Loucy (cell line): ENCODE results near the gene HERC3.

Experiments used
- H2AFZ ChIP-seq: fragments of 200-600 bp; sonication (generic); 2 replicates; pipeline ENCODE4 v1.6.0; 2016; ENCODE audit warnings: antibody characterized with exemption, mild to moderate bottlenecking, low read length, moderate library complexity
- H3F3A ChIP-seq: fragments of 200-600 bp; 2 replicates; pipeline ENCODE4 v1.6.0; 2016; ENCODE audit warnings: antibody characterized with exemption, low read depth, mild to moderate bottlenecking
- H3K27me3 ChIP-seq: fragments of 200-600 bp; sonication (generic); 2 replicates; pipeline ENCODE4 v1.6.1; 2014; ENCODE audit warnings: low read length, mild to moderate bottlenecking; ENCODE audit not compliant: insufficient read depth, poor library complexity, severe bottlenecking
- H3K36me3 ChIP-seq: fragments of 200-600 bp; sonication (generic); 2 replicates; pipeline ENCODE4 v1.6.1; 2016; ENCODE audit warnings: low read length; ENCODE audit not compliant: insufficient read depth
- H3K4me1 ChIP-seq: fragments of 200-600 bp; sonication (generic); 2 replicates; pipeline ENCODE4 v1.5.1; 2014; ENCODE audit warnings: low read length, mild to moderate bottlenecking; ENCODE audit not compliant: insufficient read depth, poor library complexity, severe bottlenecking
- H3K4me2 ChIP-seq: fragments of 200-600 bp; sonication (generic); 2 replicates; pipeline ENCODE4 v1.6.0; 2014; ENCODE audit warnings: antibody characterized with exemption, low read length, low read depth, mild to moderate bottlenecking; ENCODE audit not compliant: poor library complexity, severe bottlenecking
- H3K4me3 ChIP-seq: fragments of 200-600 bp; sonication (generic); 2 replicates; pipeline ENCODE4 v1.5.1; 2014; ENCODE audit warnings: low read length, mild to moderate bottlenecking, mixed read lengths; ENCODE audit not compliant: poor library complexity, severe bottlenecking
- H3K79me2 ChIP-seq: fragments of 200-600 bp; sonication (generic); 2 replicates; pipeline ENCODE4 v1.6.1; 2014; ENCODE audit warnings: low read length; ENCODE audit not compliant: insufficient read depth
- H3K9ac ChIP-seq: fragments of 200-600 bp; sonication (generic); 2 replicates; pipeline ENCODE4 v1.6.0; 2014; ENCODE audit warnings: mild to moderate bottlenecking, low read depth, low read length, moderate library complexity; ENCODE audit not compliant: poor library complexity, severe bottlenecking
- H3K9me2 ChIP-seq: fragments of 200-600 bp; sonication (generic); replicated peaks from 2 replicates; pipeline ENCODE4 v1.6.1; 2016; ENCODE audit warnings: low read depth, low read length, mixed read lengths
- H3K9me3 ChIP-seq: fragments of 200-600 bp; sonication (generic); 2 replicates; pipeline ENCODE4 v1.6.1; 2014; ENCODE audit warnings: mild to moderate bottlenecking, antibody characterized with exemption, low read length, low read depth; ENCODE audit not compliant: insufficient read depth
- H4K20me1 ChIP-seq: fragments of 200-600 bp; sonication (generic); 2 replicates; pipeline ENCODE4 v1.6.0; 2014; ENCODE audit warnings: antibody characterized with exemption, low read length, mild to moderate bottlenecking; ENCODE audit not compliant: insufficient read depth, poor library complexity, severe bottlenecking
- CTCF ChIP-seq: fragments of 200-600 bp; sonication (generic); conservative IDR thresholded peaks from 2 replicates; pipeline ENCODE4 v1.5.1; 2014; ENCODE audit warnings: mild to moderate bottlenecking, antibody characterized with exemption, low read length
- EZH2phosphoT487 ChIP-seq: fragments of 200-600 bp; IDR thresholded peaks from 2 replicates; pipeline ENCODE4 v1.6.1; 2018; ENCODE audit warnings: antibody characterized with exemption, mild to moderate bottlenecking, moderate library complexity, borderline replicate concordance

HERC3 gene

GRCh38 chr4:88592600-88593448 is 544 bp downstream of the HERC3 start:
- no peak for TF ChIP-seq EZH2phosphoT487
- TF ChIP-seq CTCF: no peak
- Histone ChIP-seq H3K4me3 (peak overlapping the region; percentile 84), H3K9ac (peak overlapping the region; percentile 81), H4K20me1 (no peaks in the 10 kb centered on the region), H2AFZ (peak overlapping the region; percentile 98), H3K36me3 (no peaks in the 10 kb centered on the region), H3K4me1 (peaks cover 26% of the 10 kb centered on the region), H3K27me3 (peaks cover 6% of the 10 kb centered on the region), H3K4me2 (peak overlapping the region; percentile 93), H3K9me2 (no peaks in the 10 kb centered on the region), H3F3A (no peaks in the 10 kb centered on the region), H3K79me2 (peaks cover 16% of the 10 kb centered on the region; the same call in 1 of the 2 replicates), H3K9me3 (no peaks in the 10 kb centered on the region)

- H4K20me1 ChIP-seq: peaks cover 12% of the 10 kb centered on the region
- no peak overlapping the region for H3K4me3 ChIP-seq
- H3K36me3 ChIP-seq: no peaks in the 10 kb centered on the region
- H3K9me2 ChIP-seq: no peaks in the 10 kb centered on the region
- H3K27me3 ChIP-seq: no peaks in the 10 kb centered on the region
- H3K79me2 ChIP-seq: peaks cover 15% of the 10 kb centered on the region; the same call in 1 of the 2 replicates
- H3K9ac ChIP-seq: no peak overlapping the region
- H3F3A ChIP-seq: peaks cover 4% of the 10 kb centered on the region; the same call in 1 of the 2 replicates
- H2AFZ ChIP-seq: no peak overlapping the region
- no peaks in the 10 kb centered on the region for H3K9me3 ChIP-seq
- H3K4me1 ChIP-seq: peaks cover 55% of the 10 kb centered on the region
- peak overlapping the region; percentile 38 for H3K4me2 ChIP-seq
- TF ChIP-seq CTCF (no peak), EZH2phosphoT487 (no peak)
Observed at GRCh38 chr4:88597970-88598660, 5.8 kb downstream of the HERC3 start.

- no peak for TF ChIP-seq EZH2phosphoT487
- no peak for TF ChIP-seq CTCF
- Histone ChIP-seq H3K9me3 (no peaks in the 10 kb centered on the region), H3K9me2 (no peaks in the 10 kb centered on the region), H3K36me3 (peaks cover 1% of the 10 kb centered on the region; the same call in 1 of the 2 replicates), H3K4me3 (peak overlapping the region; percentile 37), H3K4me1 (peaks cover 45% of the 10 kb centered on the region), H3K4me2 (peak overlapping the region; percentile 60), H2AFZ (no peak overlapping the region), H3K27me3 (no peaks in the 10 kb centered on the region), H3K79me2 (peaks cover 8% of the 10 kb centered on the region; the same call in 1 of the 2 replicates), H3F3A (peaks cover 4% of the 10 kb centered on the region; the same call in 1 of the 2 replicates), H4K20me1 (peaks cover 12% of the 10 kb centered on the region), H3K9ac (no peak overlapping the region)
Observed at GRCh38 chr4:88599298-88599697, 7.0 kb downstream of the HERC3 start.
